GM21723 (cell line): ENCODE results near the gene HEATR5A.
"Not testable (repeated sequence)": the region's sequence is repeated elsewhere in the genome, so short reads cannot be mapped to it uniquely, and the experiment has no call there.

Source experiments
- ATAC-seq: cut with Tn5 transposase; IDR thresholded peaks from one replicate; pipeline ENCODE4 v1.9.1; 2021; ENCODE audit warnings: mild to moderate bottlenecking, moderate library complexity; ENCODE audit not compliant: unreplicated experiment

The HEATR5A gene

DNA sequence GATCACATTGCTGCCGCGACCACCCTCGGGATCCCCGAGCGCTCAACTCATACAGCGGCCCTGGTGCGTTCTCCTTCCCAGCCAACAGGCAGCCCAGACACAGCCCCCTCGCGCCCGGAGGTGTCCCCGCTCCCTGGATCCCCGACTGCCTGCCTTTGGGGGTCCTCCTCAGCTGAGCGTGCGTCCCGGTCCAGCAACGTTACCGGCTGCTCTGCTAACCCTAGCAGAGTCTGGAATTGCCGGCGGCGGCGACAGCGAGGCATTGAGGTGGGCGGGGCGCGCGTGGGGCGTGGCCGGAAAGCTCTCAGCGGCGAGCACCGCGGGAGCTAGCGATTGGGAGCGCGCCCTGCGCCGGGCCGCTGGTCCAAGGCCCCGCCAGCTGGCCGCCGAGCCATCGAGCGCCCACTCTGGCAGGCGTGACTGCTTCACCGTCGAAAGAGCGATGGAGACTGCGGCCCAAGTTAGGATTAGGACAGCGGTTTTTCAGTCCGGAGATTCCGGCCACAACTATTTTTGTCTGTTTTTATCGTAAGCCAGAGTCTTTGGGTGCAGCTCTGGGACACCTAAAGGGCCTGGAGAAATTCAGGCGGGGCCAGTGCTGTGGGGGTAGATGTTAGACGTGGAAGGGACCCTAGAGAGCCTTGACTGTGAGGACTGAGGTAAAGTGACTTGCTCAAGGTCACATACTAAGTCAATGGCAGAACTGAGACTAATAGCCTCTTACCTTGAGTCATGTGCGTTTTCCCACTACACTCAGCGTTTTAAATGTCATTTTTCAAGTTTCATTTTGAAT lies at the start of gene HEATR5A:
HEATR5A (minus strand) TSS at position 232 of the 793 bp plus-strand sequence. CDS start 17,575 bp downstream, outside the sequence.
- ATAC-seq = peak; percentile 96

DNA sequence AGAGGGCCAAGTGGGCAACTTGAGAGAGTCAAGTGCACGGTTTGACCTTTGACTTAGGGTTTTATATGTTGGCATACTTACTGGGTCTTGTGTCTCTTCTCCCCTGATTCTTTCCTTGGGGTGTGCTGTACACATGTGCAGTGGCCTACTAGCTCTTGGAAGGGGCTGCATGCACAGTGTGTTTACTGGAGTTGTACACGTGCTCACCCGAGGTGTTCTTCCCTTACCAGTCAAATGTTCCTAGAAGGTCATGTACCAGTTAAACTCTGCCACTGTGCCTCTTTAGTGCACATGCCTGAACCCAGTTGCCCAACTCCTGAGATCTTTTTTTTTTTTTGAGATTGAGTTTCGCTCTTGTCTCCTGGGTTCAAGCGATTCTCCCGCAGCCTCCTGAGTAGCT lies 46.2 kb upstream of the HEATR5A start:
- ATAC-seq = no peak

DNA sequence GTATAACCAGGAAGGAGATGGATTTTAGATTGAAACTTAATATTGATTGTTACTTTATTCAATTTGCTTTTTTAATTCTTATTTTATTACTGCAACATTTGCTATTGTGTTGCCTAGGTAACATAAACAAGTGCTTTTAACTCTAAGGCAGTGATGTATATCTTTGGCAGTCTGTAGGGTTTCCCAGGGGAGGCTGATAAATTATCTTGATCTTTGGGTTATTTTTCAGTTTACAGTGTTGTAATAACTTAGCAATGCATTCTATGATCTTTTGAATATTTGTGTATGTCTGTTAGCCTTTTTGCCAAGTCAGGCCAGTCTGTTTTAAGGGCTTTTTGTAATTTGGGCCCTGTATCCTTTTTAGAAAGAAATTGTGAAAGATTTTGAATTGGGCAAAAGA lies 44.8 kb upstream of the HEATR5A start:
- no peak for ATAC-seq

DNA sequence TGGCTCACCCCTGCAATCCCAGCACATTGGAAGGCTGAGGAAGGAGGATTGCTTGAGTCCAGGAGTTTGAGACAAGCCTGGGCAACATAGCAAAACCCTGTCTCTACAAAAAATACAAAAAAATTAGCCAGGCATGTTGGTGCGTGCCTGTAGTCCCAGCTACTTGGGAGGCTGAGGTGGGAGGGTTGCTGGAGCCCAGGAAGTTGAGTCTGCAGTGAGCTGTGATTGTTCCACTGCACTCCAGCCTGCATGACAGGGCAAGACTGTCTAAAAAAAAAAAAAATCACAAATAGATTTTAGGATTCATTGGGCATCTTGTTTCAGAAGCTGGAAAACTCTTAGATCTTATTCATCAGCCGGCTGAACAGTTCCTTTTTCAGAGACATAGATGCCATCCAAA lies 42.1 kb upstream of the HEATR5A start:
- not testable (repeated sequence) for ATAC-seq

DNA sequence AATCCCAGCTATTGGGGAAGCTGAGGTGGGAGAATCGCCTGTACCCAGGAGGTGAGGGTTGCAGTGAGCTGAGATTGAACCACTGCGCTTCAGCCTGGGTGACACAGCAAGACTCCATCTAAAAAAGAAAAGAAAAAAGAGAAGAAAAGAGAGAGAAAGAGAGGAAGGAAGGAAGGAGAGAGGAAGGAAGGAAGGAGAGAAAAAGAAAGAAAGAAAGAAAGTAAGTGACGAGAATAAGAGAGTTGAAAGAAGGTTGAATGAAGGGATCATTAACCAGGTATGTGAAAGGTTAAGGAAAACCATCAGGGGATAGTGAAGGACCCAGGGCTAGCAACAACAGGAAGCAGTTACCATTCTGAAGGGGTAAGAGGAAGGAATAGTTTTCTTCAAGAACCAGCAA lies 41.2 kb upstream of the HEATR5A start:
- ATAC-seq = no peak

DNA sequence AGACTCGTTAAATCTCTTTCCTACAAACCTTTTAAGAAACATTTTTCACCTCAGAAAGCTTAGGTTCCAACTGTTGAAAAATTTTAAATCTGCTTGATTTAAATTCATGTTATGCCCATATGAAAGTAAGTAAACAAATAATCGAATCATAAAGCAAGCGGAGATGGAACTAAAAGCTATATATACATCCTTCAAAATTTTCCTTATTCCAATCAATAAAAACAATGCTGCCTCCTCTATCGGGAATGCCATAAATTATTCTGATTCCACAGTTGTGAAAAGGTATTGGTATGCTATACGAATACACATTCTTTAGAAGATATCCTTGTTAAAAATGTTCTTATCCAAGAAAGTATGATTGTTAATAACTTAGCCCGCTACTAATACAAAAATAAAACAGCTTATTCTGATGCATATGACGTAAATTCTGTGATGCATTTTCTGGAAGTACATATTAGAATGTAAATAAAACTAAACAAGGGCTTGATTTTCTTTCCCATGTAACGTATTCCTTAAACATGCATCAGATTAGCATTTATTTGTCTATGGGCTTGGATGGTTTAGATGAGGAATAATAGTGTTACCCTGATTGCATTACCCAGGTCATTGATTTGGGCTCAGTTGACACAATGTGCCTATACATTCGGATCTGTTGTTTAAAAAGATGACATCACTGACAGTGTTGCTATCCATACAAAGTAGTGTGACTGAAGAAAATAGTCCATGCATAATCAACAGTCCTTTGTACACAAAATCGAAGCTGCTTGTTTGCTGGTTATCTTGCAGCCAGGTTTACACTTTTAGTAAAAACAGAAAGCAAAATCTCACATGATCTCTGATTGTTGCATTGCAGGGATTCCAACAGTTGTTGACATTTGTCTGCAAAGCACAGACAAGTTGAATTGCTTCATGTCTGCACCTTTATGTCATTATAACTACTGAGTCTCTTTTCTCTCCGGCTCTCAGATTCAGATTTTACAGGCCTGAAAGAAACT lies 37.6 kb upstream of the HEATR5A start:
- no peak for ATAC-seq

DNA sequence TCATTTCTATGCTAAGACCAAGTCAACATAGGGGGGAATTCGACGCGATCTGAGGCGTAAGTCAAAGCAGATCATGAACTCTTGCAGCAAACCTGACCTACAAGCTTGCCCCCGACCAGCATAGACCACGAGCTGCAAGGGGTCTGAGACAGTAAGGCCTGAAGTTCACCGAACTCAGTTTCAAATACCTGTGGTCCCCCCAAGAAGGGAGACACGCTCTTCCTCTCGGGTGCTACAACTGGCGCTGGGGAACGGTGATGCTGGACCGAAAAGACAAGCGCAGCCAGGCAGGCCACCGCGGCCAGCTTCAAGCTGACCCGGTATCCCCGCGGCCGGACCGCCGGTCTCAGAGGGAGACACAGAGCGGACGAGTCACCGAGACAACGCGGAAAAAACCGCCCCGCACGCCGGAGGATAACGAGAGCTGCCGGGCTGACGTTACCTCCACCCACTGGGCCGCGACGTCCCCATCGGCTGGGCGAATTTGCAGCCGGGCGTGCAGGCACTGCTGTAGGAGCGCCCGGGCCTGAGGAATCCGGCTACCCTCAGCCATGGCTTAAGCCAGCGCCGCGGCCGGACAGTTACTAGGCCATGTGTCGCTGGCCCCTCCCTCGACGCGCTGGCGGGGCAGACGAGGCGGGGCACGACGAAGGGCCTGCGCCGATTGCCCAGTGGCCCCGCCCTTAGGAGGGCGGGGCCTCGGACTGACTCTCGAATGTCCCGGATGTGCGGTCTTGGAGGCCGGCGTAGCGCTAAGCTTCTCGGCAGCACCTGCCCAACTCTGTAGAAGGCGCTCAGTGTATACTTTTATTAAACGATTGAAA lies 36.7 kb upstream of the HEATR5A start, which contains the start of gene DTD2:
DTD2 (minus strand) TSS at position 666 of the 824 bp plus-strand sequence; CDS start at position 553, 113 bp downstream.
- ATAC-seq = peak; percentile 99

DNA sequence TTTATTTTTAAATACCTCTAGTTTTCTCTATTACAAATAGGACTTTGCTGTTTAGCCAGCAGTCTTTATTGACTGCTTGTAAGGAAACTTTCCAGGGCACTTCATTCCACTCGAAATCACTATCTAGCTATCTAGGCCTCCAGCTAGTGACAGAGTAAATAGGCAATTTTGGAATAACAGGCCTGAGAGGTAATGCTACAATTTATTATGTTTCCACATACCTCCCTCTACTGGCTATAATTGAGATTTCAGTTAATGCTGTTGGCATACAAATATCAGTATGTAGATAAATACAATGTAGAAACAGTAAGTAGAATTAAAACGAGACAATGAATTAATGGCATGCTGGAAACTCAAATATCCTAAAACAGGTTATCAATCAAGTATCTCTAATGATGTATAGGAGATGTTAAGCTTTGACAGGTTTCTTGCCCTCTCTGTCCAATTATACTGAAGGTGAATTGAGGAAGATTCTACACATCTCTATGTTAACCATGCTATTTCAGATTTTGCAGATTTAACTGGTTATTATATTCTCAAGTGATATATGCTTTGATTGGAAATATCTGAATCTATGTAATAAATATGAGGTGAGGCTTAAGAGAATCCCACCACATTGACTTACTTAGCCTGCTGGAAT lies 29.7 kb upstream of the HEATR5A start:
- peak; percentile 69 for ATAC-seq

DNA sequence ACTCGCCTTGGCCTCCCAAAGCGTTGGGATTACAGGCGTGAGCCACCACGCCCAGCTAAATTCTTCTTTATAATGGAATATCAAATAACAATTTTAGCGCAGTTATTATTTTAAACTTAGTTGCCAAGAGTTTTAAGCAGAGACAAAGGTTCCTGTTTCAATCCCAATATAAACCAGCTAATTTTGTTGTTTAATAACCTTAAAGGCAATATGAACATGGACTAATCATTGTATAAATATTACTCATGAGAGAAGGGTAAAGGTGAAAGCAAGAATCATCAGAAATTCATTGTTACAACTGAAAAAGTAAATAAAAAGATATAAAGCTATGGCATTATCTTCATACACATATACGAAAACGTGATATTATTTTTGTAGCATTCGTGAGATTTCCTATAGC lies 28.8 kb upstream of the HEATR5A start:
- ATAC-seq = no peak

DNA sequence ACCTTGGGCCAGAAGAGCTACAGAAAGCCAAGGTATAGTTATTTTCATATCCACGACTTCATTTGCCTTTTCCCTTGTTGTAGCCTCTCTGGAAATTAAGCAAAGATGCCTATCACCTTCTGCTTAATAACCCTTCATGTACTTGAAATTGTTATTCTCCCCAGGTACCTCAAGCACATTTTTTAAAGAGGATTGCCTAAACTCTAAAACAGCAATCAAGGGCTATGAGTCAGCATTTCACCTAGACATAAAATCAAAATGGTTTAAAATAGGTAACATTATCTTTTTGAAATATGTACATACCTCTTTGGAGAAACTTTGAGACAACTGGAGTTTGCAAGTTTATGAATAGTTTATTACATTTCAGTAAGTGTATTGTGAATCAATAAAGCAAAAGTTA lies 25.4 kb upstream of the HEATR5A start:
- no peak for ATAC-seq

DNA sequence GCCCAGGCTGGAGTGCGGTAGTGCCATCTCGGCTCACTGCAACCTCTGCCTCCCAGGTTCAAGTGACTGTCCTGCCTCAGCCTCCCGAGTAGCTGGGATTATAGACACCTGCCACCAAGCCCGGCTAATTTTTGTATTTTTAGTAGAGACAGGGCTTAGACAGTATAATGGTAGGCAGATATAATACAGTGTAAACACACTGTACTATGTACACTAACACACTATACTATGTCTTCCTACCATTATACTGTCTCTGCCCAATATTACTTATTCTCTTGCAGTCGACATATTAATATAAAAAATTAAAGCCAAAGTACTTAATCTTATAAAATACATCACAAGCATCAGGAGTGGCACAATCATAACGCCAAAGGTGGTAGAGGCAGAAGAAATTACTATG lies 21.9 kb upstream of the HEATR5A start:
- ATAC-seq = no peak

DNA sequence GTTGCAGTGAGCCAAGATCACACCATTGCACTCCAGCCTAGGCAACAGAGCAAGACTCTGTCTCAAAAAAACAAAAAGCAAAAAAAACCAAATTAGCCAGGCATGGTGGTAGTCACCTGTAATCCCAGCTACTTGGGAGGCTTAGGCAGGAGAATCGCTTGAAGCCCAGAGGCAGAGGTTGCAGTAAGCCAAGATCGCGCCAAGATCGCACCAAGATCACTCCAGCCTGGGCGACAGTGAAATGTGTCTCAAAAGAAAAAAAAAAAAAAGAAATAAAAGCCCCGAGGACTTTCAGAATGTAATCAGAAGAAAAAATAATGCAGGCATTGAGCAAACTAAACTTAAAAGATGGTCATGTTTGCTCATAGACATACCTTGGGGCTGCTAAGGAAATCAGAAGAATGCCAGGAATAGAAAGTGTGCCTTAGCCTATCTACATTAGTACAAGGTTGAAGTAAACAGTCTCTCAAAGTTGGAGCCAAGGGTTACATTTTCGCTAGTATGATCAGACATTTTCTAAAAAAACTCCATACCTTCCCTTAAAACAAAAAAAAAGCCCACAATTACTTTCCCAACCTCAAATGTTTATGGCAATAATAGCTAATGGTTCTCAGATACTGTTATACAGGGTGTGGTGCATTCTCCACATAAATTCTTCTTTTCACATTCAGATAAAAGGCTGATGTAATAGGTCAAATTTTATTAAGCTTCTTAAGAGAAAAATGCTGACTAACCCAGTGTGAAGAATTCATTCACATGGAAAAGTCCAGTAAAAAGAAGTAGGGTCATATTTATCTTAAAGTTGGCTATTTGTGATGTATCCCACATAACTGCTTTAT lies 21.1 kb upstream of the HEATR5A start:
- no peak for ATAC-seq

DNA sequence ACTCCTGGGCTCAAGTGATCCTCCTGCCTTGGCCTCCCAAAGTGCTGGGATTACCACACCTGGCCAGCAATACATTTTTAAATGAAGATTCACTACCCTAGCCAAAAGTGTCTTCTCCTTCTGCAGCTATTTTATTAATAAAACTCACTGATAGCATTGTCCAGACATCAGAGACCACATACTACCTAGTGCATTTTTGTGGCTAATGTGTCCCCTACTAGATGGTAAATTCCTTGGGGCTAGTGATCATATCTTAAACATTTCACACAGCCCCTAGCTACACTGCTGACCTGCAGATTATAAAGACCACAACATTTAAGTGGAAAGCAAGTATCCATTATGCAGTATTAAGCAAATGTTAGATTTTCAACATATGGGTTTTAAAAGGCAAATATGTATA lies 19.9 kb upstream of the HEATR5A start:
- ATAC-seq = no peak

DNA sequence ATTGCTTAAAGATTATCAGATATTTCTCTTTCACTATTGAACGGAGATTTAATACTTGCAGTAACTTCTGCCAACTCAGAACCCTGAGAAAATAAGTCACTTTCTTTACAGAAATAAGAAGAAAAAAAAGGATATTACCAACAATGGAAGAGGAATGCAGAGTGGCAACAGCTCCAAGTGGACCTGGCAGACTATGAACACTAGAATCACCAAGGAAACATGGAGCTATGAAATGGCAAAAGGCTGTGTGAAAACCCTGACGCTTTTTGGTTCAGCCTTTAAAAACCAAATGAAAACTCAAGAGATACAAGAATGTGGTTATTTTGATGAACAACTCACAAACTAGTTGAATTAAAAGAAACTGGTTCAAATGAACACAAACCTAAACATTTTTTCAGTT lies 19.2 kb upstream of the HEATR5A start:
- no peak for ATAC-seq

DNA sequence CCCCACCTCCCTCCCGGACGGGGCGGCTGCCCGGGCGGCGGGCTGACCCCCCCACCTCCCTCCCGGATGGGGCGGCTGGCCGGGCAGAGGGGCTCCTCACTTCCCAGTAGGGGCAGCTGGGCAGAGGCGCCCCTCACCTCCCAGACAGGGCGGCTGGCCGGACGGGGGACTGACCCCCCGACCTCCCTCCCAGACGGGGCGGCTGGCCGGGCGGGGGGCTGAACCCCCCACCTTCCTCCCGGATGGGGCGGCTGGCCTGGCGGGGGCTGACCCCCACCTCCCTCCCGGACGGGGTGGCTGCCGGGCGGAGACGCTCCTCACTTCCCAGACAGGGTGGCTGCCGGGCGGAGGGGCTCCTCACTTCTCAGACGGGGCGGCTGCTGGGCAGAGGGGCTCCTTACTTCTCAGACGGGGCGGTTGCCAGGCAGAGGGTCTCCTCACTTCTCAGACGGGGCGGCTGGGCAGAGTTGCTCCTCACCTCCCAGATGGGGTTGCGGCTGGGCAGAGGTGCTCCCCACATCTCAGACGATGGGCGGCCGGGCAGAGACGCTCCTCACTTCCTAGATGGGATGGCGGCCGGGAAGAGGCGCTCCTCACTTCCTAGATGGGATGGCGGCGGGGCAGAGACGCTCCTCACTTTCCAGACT lies 16.8 kb upstream of the HEATR5A start:
- not testable (repeated sequence) for ATAC-seq

DNA sequence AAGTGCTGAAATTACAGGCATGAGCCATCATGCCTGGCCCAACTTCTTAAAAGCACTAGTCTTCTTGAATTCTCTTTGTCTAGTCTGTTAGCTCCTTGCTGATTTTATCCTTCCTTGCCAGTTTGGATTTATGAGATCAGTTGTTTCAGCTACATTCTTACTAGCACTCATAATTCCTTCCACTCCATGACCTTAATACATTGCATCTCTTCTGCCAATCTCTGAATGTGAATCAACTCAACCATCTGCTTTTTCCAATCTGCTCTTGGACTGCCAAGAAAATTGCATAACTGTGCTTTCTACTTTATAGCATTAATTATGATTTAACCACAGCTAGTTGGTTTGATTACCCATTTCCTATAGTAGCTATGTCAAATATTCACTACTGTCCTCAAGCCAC lies 14.9 kb upstream of the HEATR5A start:
- ATAC-seq = no peak

DNA sequence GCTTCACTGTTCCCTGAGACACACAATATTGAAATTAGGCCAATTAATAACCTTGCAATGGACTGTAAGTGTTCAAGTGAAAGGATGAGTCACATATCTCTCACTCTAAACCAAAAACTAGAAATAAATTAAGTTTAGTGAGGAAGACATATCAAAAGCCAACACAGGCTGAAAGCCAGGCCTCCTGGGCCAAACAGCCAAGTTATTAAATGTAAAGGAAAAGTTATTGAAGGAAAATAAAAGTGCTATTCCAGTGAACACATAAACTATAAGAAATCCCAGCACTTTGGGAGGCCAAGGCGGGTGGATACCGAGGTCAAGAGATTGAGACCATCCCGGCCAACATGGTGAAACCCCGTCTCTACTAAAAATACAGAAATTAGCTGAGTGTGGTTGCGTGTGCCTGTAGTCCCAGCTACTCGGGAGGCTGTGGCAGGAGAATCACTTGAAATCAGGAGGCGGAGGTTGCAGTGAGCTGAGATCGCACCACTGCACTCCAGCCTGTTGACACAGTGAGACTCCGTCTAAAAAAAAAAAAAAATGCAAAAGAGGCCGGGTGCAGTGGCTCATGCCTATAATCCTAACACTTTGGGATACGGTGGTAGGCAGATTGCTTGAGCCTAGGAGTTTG lies 10.4 kb upstream of the HEATR5A start:
- ATAC-seq = no peak

DNA sequence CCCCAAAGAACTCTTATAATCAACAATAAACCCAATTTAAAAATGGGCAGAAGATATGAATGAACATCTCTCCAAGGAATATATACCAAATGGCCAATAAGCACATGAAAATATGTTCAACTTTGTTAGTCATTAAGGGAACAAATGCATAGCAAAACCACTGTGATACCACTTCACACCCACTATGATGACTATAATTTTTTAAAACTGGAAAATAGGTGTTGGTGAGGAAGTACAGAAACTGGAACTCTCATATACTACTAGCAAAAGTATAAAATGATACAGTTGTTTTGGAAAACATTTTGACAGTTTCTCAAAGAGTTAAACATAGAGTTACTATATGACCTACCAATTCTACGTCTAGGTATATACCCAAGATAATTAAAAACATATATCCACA lies 9.4 kb upstream of the HEATR5A start:
- no peak for ATAC-seq
